ENCODE measurements around the gene ACBD6.

The ACBD6 gene

DNA sequence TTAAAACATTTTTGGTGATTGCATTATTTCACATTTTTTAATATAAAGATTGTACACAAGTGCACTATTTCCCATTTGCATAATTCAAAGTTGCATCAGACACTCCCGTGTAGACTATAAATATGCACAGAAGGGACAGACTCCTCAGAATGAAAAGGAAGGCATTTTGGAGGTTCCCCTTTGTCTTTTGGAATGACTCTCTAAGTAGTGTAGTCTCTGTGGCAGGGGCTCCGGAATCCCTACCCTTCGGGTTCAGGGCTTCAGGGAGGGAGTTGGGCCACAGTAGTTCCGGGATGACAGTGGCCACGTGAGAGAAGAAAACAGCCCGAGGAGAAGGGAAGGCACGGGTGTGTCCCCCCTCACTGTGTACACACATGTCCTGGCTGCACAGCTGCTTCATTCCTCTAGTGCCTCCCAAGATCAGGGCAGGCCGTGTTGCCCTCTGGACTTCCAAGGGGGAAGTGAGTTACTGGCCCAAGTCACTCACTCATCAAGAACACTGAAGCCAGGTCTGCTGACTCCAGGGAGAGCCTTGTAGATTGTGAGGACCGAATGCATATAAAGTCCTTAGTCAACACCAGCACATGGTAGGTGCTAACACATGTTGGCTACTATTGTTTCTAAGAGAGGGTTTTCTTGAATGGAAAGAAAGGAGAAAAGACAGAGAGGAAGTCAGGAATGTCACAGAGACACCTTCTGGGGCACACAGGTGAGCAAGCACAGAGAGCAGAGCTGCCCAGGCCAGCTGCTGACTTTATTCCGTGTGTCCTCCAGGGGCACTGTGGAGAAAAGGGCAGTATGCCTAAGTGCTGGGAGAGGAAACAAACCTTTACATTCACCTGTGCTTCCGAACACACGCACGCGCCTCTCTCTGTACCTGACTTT, 232.5 kb downstream of the ACBD6 start:
- no peaks in the 10 kb centered on the region for H3K27me3 ChIP-seq (ENCODE audit: control insufficient read depth, insufficient read depth, low read length)

DNA sequence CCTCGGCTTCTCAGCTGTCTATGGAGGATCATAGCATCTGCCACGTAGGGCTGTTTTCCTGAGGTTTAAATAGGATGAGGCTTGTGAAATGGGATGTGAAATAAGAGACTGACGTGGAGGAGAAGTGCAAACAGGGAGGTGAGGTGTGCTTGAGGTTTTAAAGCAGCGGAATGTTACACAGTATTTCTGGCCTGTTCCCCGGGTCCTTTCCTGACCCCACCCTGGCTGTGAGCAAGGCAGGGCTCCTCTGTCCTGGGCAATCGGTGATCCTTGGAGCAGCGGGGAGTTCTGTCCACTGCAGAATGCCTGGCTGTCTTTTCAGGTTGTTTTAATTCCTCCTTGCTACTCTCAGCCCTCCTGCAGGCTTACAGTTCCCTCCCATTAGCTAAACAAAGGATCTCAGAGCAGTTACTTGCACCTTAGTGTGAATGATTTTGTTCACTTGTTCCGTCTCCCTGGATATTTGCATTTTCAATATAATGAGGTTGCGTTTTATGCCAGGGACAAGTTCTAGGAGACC, 233.8 kb downstream of the ACBD6 start:
- Histone ChIP-seq H3K9me3 (ENCODE audit: control insufficient read depth, insufficient read depth, low read depth, low read length) (no peaks in the 10 kb centered on the region), H3K9ac (ENCODE audit: low read length) (no peak overlapping the region), H3K4me1 (ENCODE audit: control insufficient read depth, insufficient read depth, low read length) (peaks cover 52% of the 10 kb centered on the region), H3K27me3 (ENCODE audit: control insufficient read depth, insufficient read depth, low read length) (no peaks in the 10 kb centered on the region), H3K36me3 (ENCODE audit: control insufficient read depth, insufficient read depth, low read length) (no peaks in the 10 kb centered on the region), H3K4me3 (ENCODE audit: low read depth, low read length) (no peak overlapping the region), H3K27ac (ENCODE audit: low read depth, low read length) (no peak overlapping the region)

More for the DNA sequence above, 232.5 kb downstream of the ACBD6 start:
- H3K4me1 ChIP-seq (ENCODE audit: control insufficient read depth, insufficient read depth, low read length), result peaks cover 51% of the 10 kb centered on the region
- peaks cover 8% of the 10 kb centered on the region; the same call in 1 of the 2 replicates for H3K36me3 ChIP-seq (ENCODE audit: control insufficient read depth, insufficient read depth, low read length)
- H3K9ac ChIP-seq (ENCODE audit: low read length), result peak overlapping the region; percentile 42
- H3K4me3 ChIP-seq (ENCODE audit: low read depth, low read length), result no peak overlapping the region
- H3K27ac ChIP-seq (ENCODE audit: low read depth, low read length), result no peak overlapping the region
- H3K9me3 ChIP-seq (ENCODE audit: control insufficient read depth, insufficient read depth, low read depth, low read length), result no peaks in the 10 kb centered on the region

DNA sequence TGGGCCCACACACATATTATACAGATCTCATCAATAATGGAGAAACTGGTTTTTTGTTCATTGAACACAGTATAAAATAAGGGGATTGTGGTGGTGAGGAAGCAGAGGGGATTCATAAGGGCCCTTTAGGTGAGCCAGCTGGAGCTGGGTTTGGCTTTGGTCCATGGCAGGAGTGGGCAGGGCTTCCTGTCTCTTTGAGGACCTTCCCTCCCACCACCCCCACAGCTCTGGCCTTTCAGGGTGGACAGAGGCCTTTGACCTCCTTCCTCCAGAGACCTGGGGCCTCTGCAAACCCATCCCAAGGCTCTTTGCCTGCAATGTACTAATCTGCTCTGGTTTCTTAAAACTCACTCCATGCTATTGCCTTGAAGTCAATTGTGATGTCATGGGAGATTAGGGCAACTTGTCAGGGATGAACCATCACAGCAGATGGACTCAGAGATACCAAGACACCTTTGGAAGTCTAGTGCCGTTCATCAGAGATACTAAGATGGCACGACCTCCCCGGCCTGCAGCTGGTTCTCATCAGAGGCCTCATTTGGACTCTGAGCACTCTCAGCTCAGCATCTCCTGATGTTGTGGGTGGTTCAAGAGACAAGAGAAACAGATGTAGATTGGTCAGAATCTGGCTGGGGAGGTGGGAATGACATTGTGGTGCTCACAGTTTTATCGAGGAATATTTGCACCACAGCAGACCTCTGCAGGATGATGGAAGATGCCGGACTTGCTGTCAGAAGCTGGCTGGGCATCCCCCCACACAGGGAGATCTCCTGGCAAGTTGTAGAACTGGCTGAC, 234.4 kb downstream of the ACBD6 start:
- no peak overlapping the region for H3K9ac ChIP-seq (ENCODE audit: low read length)
- H3K36me3 ChIP-seq (ENCODE audit: control insufficient read depth, insufficient read depth, low read length), result no peaks in the 10 kb centered on the region
- no peak overlapping the region for H3K4me3 ChIP-seq (ENCODE audit: low read depth, low read length)

DNA sequence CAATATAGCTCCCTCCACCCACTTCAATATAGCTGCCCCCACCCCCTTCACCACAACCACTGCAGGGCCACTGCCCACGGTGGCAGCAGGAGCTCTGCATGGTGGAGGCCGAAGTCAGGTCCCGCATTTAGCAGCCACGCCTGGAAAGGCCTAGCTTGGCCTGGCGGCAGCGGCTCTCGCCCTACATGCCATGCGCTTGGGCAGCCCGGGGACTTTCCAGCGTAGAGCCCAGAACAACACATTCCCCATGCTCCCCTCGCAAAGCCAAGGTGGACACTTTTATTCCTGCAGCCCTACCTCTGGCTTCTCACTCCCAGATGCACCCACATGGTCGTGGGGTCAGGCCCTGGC, 235.2 kb downstream of the ACBD6 start:
- peaks cover 48% of the 10 kb centered on the region for H3K4me1 ChIP-seq (ENCODE audit: control insufficient read depth, insufficient read depth, low read length)
- H3K27me3 ChIP-seq (ENCODE audit: control insufficient read depth, insufficient read depth, low read length), result no peaks in the 10 kb centered on the region
- H3K9me3 ChIP-seq (ENCODE audit: control insufficient read depth, insufficient read depth, low read depth, low read length), result no peaks in the 10 kb centered on the region
- H3K4me3 ChIP-seq (ENCODE audit: low read depth, low read length), result no peak overlapping the region
- H3K36me3 ChIP-seq (ENCODE audit: control insufficient read depth, insufficient read depth, low read length), result no peaks in the 10 kb centered on the region
- no peak overlapping the region for H3K27ac ChIP-seq (ENCODE audit: low read depth, low read length)
- H3K9ac ChIP-seq (ENCODE audit: low read length), result no peak overlapping the region

More for the DNA sequence above, 234.4 kb downstream of the ACBD6 start:
- no peaks in the 10 kb centered on the region for H3K27me3 ChIP-seq (ENCODE audit: control insufficient read depth, insufficient read depth, low read length)
- no peaks in the 10 kb centered on the region for H3K9me3 ChIP-seq (ENCODE audit: control insufficient read depth, insufficient read depth, low read depth, low read length)
- peaks cover 52% of the 10 kb centered on the region for H3K4me1 ChIP-seq (ENCODE audit: control insufficient read depth, insufficient read depth, low read length)
- H3K27ac ChIP-seq (ENCODE audit: low read depth, low read length), result no peak overlapping the region

DNA sequence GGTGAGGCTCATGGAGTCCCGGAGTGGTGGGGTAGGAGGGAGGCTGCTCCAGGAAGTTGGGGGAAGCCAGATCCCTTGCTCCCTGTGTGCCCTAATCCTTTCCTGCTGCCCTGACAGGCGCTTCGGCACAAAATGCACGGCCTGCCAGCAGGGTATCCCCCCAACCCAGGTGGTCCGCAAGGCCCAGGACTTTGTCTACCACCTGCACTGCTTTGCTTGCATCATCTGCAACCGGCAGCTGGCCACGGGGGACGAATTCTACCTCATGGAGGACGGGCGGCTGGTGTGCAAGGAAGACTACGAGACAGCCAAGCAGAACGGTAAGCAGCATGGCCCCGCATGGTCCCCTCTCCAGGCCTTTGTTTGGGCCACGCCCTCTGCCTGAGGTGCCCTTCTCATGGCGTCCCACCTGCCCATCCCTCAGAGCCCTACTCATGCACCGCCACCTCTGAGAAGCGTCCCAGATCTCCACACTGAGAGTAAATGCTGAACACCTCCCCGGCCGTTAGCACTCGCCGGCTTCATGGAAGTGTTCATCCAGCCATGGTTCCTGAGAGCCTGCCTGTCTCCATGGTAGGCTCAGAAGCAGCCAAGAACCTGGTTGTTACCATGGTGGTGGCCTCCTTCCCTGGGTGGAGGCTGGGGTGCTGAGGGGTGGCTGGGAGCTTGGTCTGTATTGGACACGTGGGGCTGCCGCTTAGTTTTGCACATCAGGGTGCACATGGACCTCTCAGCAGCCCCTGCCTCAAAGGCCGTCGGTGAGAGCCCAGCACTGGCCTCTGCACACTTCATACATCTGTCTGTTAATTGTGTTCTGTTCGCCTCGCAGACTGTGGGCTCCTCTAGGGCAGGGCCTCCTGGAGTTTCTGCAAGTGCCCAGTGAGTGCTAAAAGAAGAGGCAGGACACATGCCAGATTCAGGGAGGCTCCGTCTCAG, 235.8 kb downstream of the ACBD6 start:
- H3K27ac ChIP-seq (ENCODE audit: low read depth, low read length), result no peak overlapping the region
- H3K4me3 ChIP-seq (ENCODE audit: low read depth, low read length), result no peak overlapping the region
- H3K9ac ChIP-seq (ENCODE audit: low read length), result no peak overlapping the region

DNA sequence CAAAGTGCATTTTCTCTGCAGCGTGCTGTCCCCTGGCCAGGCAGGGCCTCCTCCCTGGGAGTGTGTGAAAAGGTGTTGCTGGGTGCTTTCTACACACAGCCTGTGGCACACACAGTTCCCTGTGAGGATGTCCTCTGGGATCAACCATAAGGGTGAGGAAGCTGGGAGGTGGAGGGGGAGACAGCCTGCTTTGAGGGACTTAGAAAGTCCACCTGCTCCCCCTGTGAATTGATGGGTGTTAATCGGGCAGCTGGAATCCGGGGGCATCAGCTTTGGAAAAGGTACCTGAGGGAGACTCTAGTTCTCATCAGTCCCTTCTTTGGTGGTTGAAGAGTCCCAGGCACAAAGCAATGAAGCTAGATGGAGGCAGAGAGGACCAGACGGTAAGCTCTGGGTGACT, 236.5 kb downstream of the ACBD6 start:
- peaks cover 35% of the 10 kb centered on the region for H3K4me1 ChIP-seq (ENCODE audit: control insufficient read depth, insufficient read depth, low read length)

More for the DNA sequence above, 235.8 kb downstream of the ACBD6 start:
- Histone ChIP-seq H3K36me3 (ENCODE audit: control insufficient read depth, insufficient read depth, low read length) (no peaks in the 10 kb centered on the region), H3K27me3 (ENCODE audit: control insufficient read depth, insufficient read depth, low read length) (no peaks in the 10 kb centered on the region), H3K9me3 (ENCODE audit: control insufficient read depth, insufficient read depth, low read depth, low read length) (no peaks in the 10 kb centered on the region), H3K4me1 (ENCODE audit: control insufficient read depth, insufficient read depth, low read length) (peaks cover 42% of the 10 kb centered on the region)

DNA sequence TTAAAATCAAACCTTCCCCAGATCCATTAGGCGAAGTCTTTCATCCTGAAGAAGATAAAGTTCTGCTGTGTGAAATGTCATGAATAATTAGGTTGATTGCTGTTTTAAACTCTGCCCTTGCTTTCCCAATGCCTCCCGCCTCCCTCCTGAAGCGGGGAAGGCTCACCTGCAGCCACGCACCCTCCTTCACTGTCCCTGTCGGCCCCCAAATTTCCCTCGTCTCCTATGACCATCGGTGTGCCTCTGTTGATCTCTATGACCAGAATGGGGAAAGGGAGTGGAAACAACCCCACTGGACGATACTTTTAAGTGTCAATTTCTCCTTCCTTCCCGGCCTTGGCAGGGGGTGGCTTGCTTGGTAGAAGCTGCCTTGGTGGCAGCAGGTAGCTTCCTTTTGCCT, 237.2 kb downstream of the ACBD6 start:
- no peak overlapping the region for H3K9ac ChIP-seq (ENCODE audit: low read length)
- peaks cover 29% of the 10 kb centered on the region for H3K4me1 ChIP-seq (ENCODE audit: control insufficient read depth, insufficient read depth, low read length)
- no peak overlapping the region for H3K4me3 ChIP-seq (ENCODE audit: low read depth, low read length)
- H3K36me3 ChIP-seq (ENCODE audit: control insufficient read depth, insufficient read depth, low read length), result no peaks in the 10 kb centered on the region
- no peaks in the 10 kb centered on the region for H3K9me3 ChIP-seq (ENCODE audit: control insufficient read depth, insufficient read depth, low read depth, low read length)
- H3K27ac ChIP-seq (ENCODE audit: low read depth, low read length), result no peak overlapping the region
- no peaks in the 10 kb centered on the region for H3K27me3 ChIP-seq (ENCODE audit: control insufficient read depth, insufficient read depth, low read length)

More for the DNA sequence above, 236.5 kb downstream of the ACBD6 start:
- H3K9me3 ChIP-seq (ENCODE audit: control insufficient read depth, insufficient read depth, low read depth, low read length), result no peaks in the 10 kb centered on the region
- H3K27ac ChIP-seq (ENCODE audit: low read depth, low read length), result no peak overlapping the region
- H3K4me3 ChIP-seq (ENCODE audit: low read depth, low read length), result no peak overlapping the region
- no peak overlapping the region for H3K9ac ChIP-seq (ENCODE audit: low read length)
- no peaks in the 10 kb centered on the region for H3K36me3 ChIP-seq (ENCODE audit: control insufficient read depth, insufficient read depth, low read length)
- H3K27me3 ChIP-seq (ENCODE audit: control insufficient read depth, insufficient read depth, low read length), result no peaks in the 10 kb centered on the region

DNA sequence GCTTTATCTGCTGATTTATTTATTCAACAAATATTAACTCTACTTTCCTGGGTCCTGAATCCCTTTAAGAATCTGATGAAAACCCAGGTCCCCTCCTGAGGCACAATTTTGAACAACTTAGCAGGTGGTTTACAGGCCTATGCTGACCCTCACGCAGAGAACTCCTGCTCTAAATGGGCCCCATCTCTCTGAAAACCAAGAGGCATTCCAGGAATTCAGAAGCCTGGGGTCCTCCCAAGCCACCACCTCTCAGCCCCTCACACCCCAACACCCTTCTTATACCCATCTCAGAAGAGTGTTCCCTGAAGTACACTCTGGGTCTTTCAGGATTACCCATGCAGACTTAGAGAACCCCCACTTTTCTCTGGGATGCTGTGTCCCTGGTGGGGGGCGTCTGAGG, 237.8 kb downstream of the ACBD6 start:
- Histone ChIP-seq H3K4me1 (ENCODE audit: control insufficient read depth, insufficient read depth, low read length) (peaks cover 23% of the 10 kb centered on the region), H3K27me3 (ENCODE audit: control insufficient read depth, insufficient read depth, low read length) (no peaks in the 10 kb centered on the region), H3K9me3 (ENCODE audit: control insufficient read depth, insufficient read depth, low read depth, low read length) (no peaks in the 10 kb centered on the region), H3K4me3 (ENCODE audit: low read depth, low read length) (no peak overlapping the region), H3K9ac (ENCODE audit: low read length) (no peak overlapping the region), H3K27ac (ENCODE audit: low read depth, low read length) (no peak overlapping the region), H3K36me3 (ENCODE audit: control insufficient read depth, insufficient read depth, low read length) (no peaks in the 10 kb centered on the region)

DNA sequence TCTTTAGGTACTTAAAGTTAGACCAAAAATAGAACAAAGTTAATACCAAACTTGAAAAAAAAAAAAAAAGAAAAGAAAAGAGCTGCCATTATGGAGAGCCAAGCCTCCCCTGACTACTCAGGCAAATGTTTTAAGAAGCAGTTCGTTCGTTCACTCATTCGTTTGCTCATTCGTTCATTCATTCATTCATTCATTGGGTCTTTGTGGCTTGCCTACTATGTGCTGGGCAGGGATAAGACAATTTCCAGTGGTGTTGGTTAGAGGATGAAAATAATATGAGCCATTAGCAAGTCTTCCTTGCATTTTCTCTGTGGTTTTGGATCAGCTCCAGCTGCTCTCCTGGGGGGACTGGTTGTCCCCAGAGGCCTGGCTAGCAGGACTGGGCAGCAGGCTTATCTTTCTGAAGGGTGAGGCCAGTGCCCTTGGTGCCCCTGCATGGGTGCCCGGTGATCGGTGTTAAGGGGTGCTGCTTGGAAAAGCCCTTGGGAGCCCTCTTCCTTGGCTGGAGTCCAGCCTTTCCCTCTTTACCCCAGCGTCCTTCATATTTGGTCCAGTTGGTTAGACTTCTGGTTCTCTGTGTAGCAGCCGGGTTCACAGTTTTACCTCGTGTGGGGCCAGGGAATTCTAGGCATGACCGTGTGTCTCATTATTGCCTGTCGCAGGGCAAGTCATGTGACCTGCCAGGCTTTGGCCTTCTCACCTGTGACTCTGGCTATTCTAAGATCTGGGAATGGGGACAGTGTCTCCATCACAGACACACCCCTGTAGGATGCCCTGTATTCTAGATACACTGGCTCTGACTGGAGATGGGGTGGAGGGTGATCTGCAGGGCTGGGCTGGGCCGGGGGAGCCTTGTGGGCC, 239.5 kb downstream of the ACBD6 start:
- Histone ChIP-seq H3K4me3 (ENCODE audit: low read depth, low read length) (no peak overlapping the region), H3K9me3 (ENCODE audit: control insufficient read depth, insufficient read depth, low read depth, low read length) (no peaks in the 10 kb centered on the region), H3K36me3 (ENCODE audit: control insufficient read depth, insufficient read depth, low read length) (no peaks in the 10 kb centered on the region), H3K9ac (ENCODE audit: low read length) (no peak overlapping the region), H3K27me3 (ENCODE audit: control insufficient read depth, insufficient read depth, low read length) (no peaks in the 10 kb centered on the region), H3K27ac (ENCODE audit: low read depth, low read length) (no peak overlapping the region), H3K4me1 (ENCODE audit: control insufficient read depth, insufficient read depth, low read length) (peaks cover 7% of the 10 kb centered on the region)

Measured in HUES6 (cell line).